Activated gamma-delta T cell treated with anti-CD3 and anti-CD28 coated beads, Interleukin-2, amount 50 U/mL, for 16 hours (primary cell): ENCODE measurements around the gene NR2C1.

Experiments
- DNase-seq: peaks from one replicate; pipeline ENCODE4 v3.0.0-alpha.2; 2020; ENCODE audit warnings: low read depth

NR2C1 gene

GRCh38 chr12:95083938-95084337, 10.5 kb upstream of the NR2C1 start:
- no peak for DNase-seq

DNA sequence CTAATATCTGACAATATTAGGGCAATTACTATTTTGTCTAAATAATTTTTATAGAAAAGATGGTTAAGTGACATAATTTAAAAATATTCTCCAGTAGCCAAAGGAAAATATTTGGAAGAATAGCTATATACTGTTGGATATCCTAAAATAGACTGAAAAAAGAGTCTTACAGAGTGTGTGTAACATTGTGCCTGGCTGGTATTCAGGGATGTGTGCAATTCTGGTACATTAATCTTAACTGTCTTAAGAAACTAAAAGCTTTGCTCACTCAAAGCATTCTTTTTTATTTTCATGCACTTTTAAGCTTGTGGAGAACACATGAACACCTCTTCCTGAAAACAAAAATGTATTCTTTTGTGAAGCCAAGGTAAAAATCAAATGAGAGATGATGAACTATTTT, 10.1 kb upstream of the NR2C1 start:
- no peak for DNase-seq

DNA sequence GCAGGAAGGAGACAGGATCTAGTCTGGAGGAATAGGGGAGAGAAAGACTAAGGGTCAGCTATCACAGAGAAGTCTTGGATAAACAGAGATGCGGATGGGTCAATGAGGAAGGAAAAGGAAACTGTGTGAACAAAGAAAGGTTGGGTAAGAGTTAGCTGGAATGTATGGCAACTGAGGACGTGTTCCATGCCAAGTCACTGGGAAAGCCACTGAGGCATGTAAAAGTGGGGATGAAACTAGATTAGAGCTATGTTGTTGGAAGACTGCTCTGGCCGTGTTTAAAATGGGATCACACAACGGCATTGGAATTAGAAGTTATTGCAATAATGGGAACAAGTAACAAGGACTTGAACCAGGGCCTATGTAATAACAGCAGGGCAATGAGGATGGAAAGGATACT, 3.9 kb upstream of the NR2C1 start:
- DNase-seq: no peak

DNA sequence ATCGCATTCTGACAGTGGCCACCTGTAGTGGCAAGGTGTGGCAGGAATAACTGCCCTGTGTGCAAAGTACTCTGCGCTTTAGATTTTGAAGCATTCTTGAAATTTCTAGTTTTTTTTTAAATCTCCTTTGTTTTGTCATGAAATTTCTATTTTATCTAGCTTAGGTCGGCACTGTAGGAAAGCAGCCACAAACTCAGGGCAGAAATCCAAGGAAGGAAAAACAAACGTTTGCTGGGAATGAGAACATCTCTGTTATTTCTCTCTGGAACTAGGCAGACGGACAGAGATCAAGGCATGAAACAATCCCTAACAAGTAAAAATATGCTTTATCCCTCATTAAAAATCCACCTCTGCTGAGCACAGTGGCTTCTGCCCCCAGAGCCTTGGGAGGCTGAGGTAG, 1.3 kb upstream of the NR2C1 start:
- DNase-seq: no peak

- no peak for DNase-seq
Observed at GRCh38 chr12:95073698-95074520, 491 bp upstream of the NR2C1 start.

- no peak for DNase-seq
Observed at GRCh38 chr12:95070378-95070777, 3.0 kb downstream of the NR2C1 start.

GRCh38 chr12:95066091-95066855, 7.1 kb downstream of the NR2C1 start:
- no peak for DNase-seq

GRCh38 chr12:95060951-95061350, 12.5 kb downstream of the NR2C1 start:
- DNase-seq: no peak

DNA sequence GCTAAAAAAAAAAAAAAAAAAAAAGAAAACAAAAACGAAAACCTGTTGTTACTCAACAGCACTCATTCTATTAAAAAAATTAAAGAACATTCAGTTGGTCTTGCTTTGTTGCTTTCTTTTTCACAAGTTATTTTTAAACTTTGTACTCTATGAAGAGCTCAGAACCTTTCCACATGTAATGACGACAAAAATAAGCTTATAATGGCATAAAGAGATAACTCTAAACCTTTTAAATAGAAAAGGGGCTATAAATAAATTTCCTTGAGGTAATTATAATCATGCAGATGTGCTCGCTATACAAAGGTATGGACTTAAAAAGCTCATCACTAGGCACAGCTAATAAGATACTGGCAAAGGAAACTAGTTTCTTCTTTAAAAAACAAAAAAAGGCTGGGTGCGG, 13.4 kb downstream of the NR2C1 start:
- DNase-seq: no peak

- no peak for DNase-seq
Observed at GRCh38 chr12:95057424-95057823, 16.0 kb downstream of the NR2C1 start.

DNA sequence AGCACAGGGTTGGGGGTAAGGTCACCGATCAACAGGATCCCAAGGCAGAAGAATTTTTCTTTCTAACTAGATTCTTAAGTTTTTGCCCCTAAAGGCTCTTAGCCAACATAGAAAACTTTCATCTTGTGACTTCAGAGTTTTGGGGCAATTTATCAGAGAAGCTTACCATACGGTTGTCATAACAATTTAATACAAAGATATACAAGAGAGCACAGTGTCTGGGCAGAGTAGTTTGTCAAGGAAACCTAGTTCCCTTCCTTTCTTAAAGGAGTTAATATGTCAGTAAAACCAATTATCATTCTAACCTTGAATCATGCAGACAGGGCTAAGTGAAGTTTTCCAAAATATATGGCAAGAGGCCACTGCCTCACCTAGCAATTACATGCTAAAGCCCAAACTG, 18.4 kb downstream of the NR2C1 start:
- no peak for DNase-seq

DNA sequence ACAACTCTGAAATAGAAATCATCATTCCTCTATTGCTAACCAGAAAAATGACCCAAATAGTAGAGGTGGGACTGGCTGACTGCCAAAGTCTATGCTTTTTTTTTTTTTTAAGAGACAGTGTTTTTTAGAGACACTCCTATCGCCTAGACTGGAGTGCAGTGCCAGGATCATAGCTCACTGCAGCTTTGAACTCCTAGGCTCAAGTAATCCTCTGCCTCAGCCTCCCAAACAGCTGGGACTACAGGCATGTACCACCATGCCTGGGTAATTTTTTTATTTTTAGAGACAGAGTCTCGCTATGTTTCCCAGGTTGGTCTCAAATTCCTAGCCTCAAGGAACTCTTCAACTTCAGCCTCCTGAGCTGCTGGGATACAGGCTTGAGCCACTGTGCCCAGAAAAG, 19.2 kb downstream of the NR2C1 start:
- DNase-seq: no peak

- no peak for DNase-seq
Observed at GRCh38 chr12:95051241-95051640, 22.2 kb downstream of the NR2C1 start.

GRCh38 chr12:95037906-95038305, 35.5 kb downstream of the NR2C1 start:
- no peak for DNase-seq

- DNase-seq: no peak
Observed at GRCh38 chr12:95034750-95035149, 38.7 kb downstream of the NR2C1 start.

DNA sequence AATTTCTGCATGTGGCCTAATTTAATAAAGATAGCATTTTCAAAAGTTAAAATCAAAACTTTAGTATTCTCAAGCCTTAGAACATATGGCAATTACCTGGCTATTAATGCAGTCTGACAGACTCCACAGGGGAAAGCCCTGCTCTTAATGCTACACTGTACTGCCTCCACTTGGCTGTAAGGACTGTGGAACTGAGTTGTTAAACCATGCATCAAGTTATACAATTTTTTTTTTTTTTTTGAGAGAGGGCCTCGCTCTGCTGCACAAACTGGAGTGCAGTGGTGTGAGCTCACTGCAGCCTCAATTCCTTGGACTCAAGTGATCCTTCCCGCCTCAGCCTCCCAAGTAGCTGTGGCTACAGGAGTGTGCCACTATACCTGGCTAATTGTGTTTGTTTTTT, 50.9 kb downstream of the NR2C1 start:
- DNase-seq: no peak

GRCh38 chr12:95017482-95017881, 55.9 kb downstream of the NR2C1 start:
- DNase-seq: no peak

GRCh38 chr12:95016120-95016519, 57.3 kb downstream of the NR2C1 start:
- DNase-seq: no peak

- DNase-seq: no peak
Observed at GRCh38 chr12:95014554-95014953, 58.9 kb downstream of the NR2C1 start.

- DNase-seq: no peak
Observed at GRCh38 chr12:95006206-95006605, 67.2 kb downstream of the NR2C1 start.

GRCh38 chr12:95004610-95005009, 68.8 kb downstream of the NR2C1 start:
- no peak for DNase-seq

- DNase-seq: no peak
Observed at GRCh38 chr12:95003921-95004272, 69.5 kb downstream of the NR2C1 start.

DNA sequence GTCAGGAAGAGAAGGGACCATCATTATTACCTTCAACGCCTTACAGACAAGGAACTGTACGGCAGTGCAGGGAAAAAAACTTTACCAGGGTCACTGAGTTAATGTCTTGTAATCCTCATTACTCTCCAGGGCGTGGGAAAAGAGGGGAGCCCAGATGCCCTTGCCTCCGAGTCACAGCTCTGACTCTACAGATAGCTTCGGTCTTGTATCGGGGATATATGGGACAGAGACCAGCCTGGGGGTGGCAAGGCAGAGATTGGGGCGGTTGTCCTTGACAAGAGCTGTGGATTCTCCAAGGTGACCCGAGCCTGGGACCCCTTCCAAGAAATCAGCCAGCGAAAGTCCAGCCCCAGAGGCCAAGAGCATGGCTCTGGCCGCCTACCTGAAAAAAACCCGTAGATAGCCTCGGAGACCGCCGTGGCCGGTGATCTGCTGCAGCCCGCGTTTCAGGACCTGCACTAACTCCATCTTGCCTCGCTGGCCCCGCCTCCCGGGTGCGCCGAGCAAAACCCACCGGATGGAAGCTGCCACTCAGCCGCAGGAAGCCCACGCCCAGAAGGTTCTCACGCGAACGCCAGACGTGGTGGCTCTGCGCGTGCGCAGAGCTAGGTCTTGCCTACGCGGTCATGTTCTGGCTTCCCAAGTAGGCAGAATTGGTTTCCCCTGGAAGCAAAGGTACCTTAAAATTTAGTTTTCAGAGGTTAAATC, 70.1 kb downstream of the NR2C1 start, which contains the start of gene NDUFA12:
Gene NDUFA12, minus strand, starts transcription at position 485 of the 708 bp plus-strand sequence. Its CDS starts 17 bp downstream, at position 468.
- peak; percentile 93 for DNase-seq
